ENCODE data around the gene ERGIC1. TPM values are rescaled to one million over a fixed set of nuclear protein-coding genes. Genes with fewer than 3 reads are reported as not detected.

The ERGIC1 gene
- total RNA-seq, 1 experiment from 2014 or later = 89.8 TPM

DNA sequence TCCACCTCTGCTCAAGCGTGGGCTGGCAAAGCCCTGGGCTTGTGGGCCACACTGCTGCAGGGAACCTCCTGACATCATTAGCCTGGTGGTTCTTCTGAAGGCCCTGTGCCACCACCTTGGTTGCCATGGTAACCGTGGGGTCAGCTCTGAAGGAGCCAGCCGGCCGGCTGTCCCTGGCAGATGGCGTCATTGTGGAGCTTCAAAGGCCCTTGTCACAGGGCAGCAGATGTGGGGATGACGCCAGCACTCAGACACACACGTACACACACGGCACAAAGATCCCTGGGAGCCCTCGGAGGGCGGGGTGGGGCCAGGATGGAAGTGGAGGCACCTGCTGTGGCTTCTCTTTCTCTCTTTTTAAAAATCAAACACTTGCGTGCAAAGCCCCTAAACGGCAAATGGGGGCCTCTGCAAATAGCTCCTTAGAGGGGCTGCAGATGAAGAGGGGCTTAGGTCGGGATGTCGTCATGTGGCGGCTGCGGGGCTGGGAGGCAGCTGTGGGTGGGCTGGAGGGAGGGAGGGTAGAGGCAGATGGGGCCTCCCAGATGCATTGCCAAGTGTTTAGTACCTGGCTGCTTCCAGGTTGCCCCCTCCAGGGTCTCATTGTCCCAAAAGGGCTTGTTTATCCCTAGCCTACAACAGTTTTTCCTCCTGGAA is 105.7 kb downstream of the ERGIC1 start (continued):
- TF ChIP-seq, protein P1, sequence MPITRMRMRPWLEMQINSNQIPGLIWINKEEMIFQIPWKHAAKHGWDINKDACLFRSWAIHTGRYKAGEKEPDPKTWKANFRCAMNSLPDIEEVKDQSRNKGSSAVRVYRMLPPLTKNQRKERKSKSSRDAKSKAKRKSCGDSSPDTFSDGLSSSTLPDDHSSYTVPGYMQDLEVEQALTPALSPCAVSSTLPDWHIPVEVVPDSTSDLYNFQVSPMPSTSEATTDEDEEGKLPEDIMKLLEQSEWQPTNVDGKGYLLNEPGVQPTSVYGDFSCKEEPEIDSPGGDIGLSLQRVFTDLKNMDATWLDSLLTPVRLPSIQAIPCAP (CRISPR knock-in tag; IDR thresholded peaks at IDR 0.05) = no peak
- TF ChIP-seq OVOL2 (CRISPR knock-in tag; IDR thresholded peaks at IDR 0.05; ENCODE audit: borderline replicate concordance) (no peak), NFATC4 (CRISPR knock-in tag; IDR thresholded peaks at IDR 0.05) (no peak), MXD4 (CRISPR knock-in tag; IDR thresholded peaks at IDR 0.05; ENCODE audit: borderline replicate concordance) (no peak), KAT7 (CRISPR knock-in tag; IDR thresholded peaks at IDR 0.05; ENCODE audit: borderline replicate concordance) (no peak)
- TF ChIP-seq, protein P2, sequence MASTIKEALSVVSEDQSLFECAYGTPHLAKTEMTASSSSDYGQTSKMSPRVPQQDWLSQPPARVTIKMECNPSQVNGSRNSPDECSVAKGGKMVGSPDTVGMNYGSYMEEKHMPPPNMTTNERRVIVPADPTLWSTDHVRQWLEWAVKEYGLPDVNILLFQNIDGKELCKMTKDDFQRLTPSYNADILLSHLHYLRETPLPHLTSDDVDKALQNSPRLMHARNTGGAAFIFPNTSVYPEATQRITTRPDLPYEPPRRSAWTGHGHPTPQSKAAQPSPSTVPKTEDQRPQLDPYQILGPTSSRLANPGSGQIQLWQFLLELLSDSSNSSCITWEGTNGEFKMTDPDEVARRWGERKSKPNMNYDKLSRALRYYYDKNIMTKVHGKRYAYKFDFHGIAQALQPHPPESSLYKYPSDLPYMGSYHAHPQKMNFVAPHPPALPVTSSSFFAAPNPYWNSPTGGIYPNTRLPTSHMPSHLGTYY (CRISPR knock-in tag; IDR thresholded peaks at IDR 0.05) = no peak

DNA sequence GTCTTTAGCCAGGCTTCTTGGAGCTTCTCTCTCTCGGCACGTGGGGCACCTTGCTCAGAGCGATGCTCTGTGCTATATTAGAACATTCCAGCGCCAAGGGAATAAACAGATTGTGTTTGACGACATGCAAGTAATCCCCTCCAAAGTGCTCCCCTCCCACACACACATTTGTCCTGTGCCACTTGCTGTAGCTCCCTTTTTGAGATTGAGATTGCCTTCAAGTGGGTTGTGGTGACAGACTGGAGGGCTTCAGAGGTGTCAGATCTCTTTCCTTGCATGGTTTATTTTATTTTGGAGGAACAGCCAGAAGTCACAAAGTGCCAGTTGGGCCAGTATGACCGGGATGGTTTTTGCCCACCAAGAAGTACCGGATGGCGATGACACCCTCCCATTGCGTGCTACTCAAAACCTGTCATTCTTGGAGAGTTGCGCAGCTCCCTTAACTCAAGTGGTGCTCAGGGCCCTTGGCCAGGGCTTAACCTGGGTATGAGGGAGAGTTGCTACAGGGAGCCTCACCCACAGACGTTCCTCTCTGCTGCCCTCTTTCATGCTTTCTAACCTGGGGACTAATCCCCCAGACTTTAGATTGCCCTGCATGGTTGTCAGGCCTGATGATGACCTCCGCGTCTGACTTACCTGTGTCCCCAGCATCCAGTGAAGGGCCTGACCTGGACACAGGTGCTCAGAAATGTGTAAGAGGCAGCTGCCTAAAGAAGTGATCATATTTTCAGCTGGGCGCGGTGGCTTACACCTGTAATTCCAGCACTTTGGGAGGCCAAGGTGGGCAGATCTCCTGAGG is 106.4 kb downstream of the ERGIC1 start:
- Mint-ChIP-seq H3K9me3 (no peaks in the 10 kb centered on the region), H3K27ac (no peak overlapping the region), H3K4me3 (no peak overlapping the region), H3K4me1 (peaks cover 15% of the 10 kb centered on the region), H3K27me3 (ENCODE audit: low read depth) (no peaks in the 10 kb centered on the region), H3K36me3 (peaks cover 41% of the 10 kb centered on the region)
- ChIA-PET CTCF (interaction anchor here (1.1 to 5.2 kb wide), 9 partner anchors 9 to 296 kb away, joined by 3 to 50 read pairs (median 14); partner anchors contain the start of genes DUSP1 and RPL26L1), POLR2A (no interaction called here)
- TF ChIP-seq NR3C1 (CRISPR knock-in tag; conservative IDR thresholded peaks at IDR 0.05; ENCODE audit: low read depth) = no peak
- ATAC-seq (no peak), DNase-seq (ENCODE audit: low spot score) (no peak)

DNA sequence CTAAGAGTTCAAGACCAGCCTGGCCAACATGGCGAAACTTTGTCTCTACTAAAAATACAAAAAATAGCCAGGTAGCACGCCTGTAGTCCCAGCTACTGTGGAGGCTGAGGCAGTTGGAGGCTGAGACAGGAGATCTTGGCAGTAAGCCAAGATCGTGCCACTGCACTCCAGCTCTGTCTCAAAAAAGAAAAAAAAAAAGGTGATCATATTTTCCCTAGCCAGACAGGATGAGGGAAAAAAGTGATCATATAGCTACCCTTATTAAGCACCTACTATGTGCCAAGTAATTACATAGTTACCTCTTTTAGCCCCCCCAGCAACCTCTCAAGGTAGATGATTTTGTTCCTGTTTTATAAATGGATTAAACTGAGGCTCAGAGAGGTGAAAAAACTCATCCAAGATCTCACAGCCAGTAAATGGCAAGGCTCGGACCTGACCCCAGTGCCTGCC is 107.0 kb downstream of the ERGIC1 start:
- H3K4me3 Mint-ChIP-seq = no peak overlapping the region
- ATAC-seq = no peak
- TF ChIP-seq ZNF263 (CRISPR knock-in tag; IDR thresholded peaks at IDR 0.05; ENCODE audit: low read depth) = no peak
- no peak for TF ChIP-seq MYBL2 (CRISPR knock-in tag; IDR thresholded peaks at IDR 0.05)
- TF ChIP-seq, protein P3, sequence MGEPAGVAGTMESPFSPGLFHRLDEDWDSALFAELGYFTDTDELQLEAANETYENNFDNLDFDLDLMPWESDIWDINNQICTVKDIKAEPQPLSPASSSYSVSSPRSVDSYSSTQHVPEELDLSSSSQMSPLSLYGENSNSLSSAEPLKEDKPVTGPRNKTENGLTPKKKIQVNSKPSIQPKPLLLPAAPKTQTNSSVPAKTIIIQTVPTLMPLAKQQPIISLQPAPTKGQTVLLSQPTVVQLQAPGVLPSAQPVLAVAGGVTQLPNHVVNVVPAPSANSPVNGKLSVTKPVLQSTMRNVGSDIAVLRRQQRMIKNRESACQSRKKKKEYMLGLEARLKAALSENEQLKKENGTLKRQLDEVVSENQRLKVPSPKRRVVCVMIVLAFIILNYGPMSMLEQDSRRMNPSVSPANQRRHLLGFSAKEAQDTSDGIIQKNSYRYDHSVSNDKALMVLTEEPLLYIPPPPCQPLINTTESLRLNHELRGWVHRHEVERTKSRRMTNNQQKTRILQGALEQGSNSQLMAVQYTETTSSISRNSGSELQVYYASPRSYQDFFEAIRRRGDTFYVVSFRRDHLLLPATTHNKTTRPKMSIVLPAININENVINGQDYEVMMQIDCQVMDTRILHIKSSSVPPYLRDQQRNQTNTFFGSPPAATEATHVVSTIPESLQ (CRISPR knock-in tag; IDR thresholded peaks at IDR 0.05) = no peak
- no peak for TF ChIP-seq ATF1 (CRISPR knock-in tag; IDR thresholded peaks at IDR 0.05)
- no peak for TF ChIP-seq ZNF121 (CRISPR knock-in tag; IDR thresholded peaks at IDR 0.05)
- no peak for TF ChIP-seq RORB (CRISPR knock-in tag; IDR thresholded peaks at IDR 0.05)
- TF ChIP-seq GRHL2 (CRISPR knock-in tag; IDR thresholded peaks at IDR 0.05; ENCODE audit: insufficient replicate concordance, severe bottlenecking) = no peak
- TF ChIP-seq, protein P4, sequence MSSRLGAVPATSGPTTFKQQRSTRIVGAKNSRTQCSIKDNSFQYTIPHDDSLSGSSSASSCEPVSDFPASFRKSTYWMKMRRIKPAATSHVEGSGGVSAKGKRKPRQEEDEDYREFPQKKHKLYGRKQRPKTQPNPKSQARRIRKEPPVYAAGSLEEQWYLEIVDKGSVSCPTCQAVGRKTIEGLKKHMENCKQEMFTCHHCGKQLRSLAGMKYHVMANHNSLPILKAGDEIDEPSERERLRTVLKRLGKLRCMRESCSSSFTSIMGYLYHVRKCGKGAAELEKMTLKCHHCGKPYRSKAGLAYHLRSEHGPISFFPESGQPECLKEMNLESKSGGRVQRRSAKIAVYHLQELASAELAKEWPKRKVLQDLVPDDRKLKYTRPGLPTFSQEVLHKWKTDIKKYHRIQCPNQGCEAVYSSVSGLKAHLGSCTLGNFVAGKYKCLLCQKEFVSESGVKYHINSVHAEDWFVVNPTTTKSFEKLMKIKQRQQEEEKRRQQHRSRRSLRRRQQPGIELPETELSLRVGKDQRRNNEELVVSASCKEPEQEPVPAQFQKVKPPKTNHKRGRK (CRISPR knock-in tag; IDR thresholded peaks at IDR 0.05; ENCODE audit: borderline replicate concordance) = no peak
- DNase-seq (ENCODE audit: low spot score) = no peak
- ChIA-PET CTCF (no interaction called here), POLR2A (no interaction called here)
- peaks cover 35% of the 10 kb centered on the region for H3K36me3 Mint-ChIP-seq
- no peaks in the 10 kb centered on the region for H3K27me3 Mint-ChIP-seq (ENCODE audit: low read depth)
- H3K4me1 Mint-ChIP-seq = peaks cover 15% of the 10 kb centered on the region
- H3K9me3 Mint-ChIP-seq = no peaks in the 10 kb centered on the region
- H3K27ac Mint-ChIP-seq = no peak overlapping the region
